OCI-LY1 (cell line): ENCODE data around the gene GALNT7.

Experiments
- H2AFZ ChIP-seq: fragments of 200-600 bp; sonication (generic), shearing (Covaris generic); 2 replicates; pipeline ENCODE4 v1.6.0; 2014; ENCODE audit warnings: antibody characterized with exemption, mild to moderate bottlenecking, low read length
- H3F3A ChIP-seq: fragments of 200-600 bp; sonication (generic), shearing (Covaris generic); 2 replicates; pipeline ENCODE4 v1.6.0; 2014; ENCODE audit warnings: mild to moderate bottlenecking, antibody characterized with exemption, low read length, moderate library complexity; ENCODE audit not compliant: insufficient read depth
- H3K27ac ChIP-seq: fragments of 200-600 bp; sonication (generic); 2 replicates; pipeline ENCODE4 v1.5.1; 2014; ENCODE audit warnings: low read length, mixed run types, mild to moderate bottlenecking, low read depth; ENCODE audit not compliant: poor library complexity, severe bottlenecking
- H3K27me3 ChIP-seq: fragments of 200-600 bp; sonication (generic); 2 replicates; pipeline ENCODE4 v1.6.0; 2014; ENCODE audit warnings: antibody characterized with exemption, mild to moderate bottlenecking, low read length, moderate library complexity; ENCODE audit not compliant: insufficient read depth
- H3K36me3 ChIP-seq: fragments of 200-600 bp; sonication (generic); 2 replicates; pipeline ENCODE4 v1.6.1; 2014; ENCODE audit warnings: mild to moderate bottlenecking, antibody characterized with exemption, low read length, moderate library complexity, mixed read lengths; ENCODE audit not compliant: insufficient read depth
- H3K4me1 ChIP-seq: fragments of 200-600 bp; sonication (generic); 2 replicates; pipeline ENCODE4 v1.5.1; 2014; ENCODE audit warnings: mild to moderate bottlenecking, low read length, moderate library complexity; ENCODE audit not compliant: insufficient read depth, severe bottlenecking
- H3K4me2 ChIP-seq: fragments of 200-600 bp; sonication (generic), shearing (Covaris generic); 2 replicates; pipeline ENCODE4 v1.6.1; 2014; ENCODE audit warnings: low read length
- H3K4me3 ChIP-seq: fragments of 200-600 bp; sonication (generic); 2 replicates; pipeline ENCODE4 v1.5.1; 2014; ENCODE audit warnings: low read length, low read depth, mild to moderate bottlenecking, mixed read lengths; ENCODE audit not compliant: poor library complexity, severe bottlenecking
- H3K79me2 ChIP-seq: fragments of 200-600 bp; shearing (Covaris generic); 2 replicates; pipeline ENCODE4 v1.6.1; 2016; ENCODE audit warnings: mixed run types, low read length, mixed read lengths; ENCODE audit not compliant: insufficient read depth
- H3K9ac ChIP-seq: fragments of 200-600 bp; sonication (generic), shearing (Covaris generic); 2 replicates; pipeline ENCODE4 v1.6.1; 2014; ENCODE audit warnings: mild to moderate bottlenecking, low read length, mixed read lengths
- H3K9me2 ChIP-seq: fragments of 200-600 bp; sonication (generic), shearing (Covaris generic); 2 replicates; pipeline ENCODE4 v1.6.1; 2014; ENCODE audit warnings: low read depth, mild to moderate bottlenecking, low read length, mixed read lengths
- H3K9me3 ChIP-seq: fragments of 200-600 bp; shearing (Covaris generic); 2 replicates; pipeline ENCODE4 v1.6.1; 2014; ENCODE audit warnings: low read length, mixed read lengths
- H4K20me1 ChIP-seq: fragments of 200-600 bp; sonication (generic), shearing (Covaris generic); 2 replicates; pipeline ENCODE4 v1.6.0; 2016; ENCODE audit warnings: mild to moderate bottlenecking, low read length; ENCODE audit not compliant: insufficient read depth
- EZH2 ChIP-seq: fragments of 200-600 bp; sonication (generic), shearing (Covaris generic); IDR thresholded peaks from 2 replicates; pipeline ENCODE4 v1.8.0; 2017; ENCODE audit warnings: borderline replicate concordance, mixed run types, mild to moderate bottlenecking, antibody characterized with exemption, low read length, moderate library complexity, mixed read lengths
- TF ChIP-seq, protein P1 (sequence below): fragments of 200-600 bp; sonication (generic), shearing (Covaris generic); IDR thresholded peaks from 2 replicates; pipeline ENCODE4 v1.5.1; 2017; ENCODE audit warnings: mild to moderate bottlenecking, antibody characterized with exemption, low read length, moderate library complexity, mixed read lengths

The GALNT7 gene

DNA sequence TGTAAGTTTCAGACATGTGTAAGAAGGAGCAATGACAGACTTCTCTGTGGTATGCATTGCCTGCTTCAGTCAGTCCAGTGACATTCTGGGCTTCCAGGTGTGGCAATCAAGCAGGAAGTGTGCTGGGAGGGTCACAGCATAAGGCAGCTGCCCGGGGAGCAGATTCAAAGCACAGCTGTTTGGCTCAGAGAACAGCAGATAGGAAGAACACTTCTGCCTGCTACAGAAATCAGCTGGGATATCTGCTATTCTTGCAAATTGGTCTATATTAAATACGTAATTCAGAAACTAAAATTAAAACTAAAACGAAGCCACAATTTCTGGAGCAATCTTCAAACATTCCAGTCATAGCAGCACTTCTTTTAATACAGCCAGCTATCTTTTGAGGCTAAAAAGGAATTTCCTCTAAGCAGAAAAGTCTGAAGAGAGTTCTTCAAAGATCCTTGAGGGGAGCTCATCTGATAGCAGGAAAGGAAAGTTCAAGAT is 47.5 kb upstream of the GALNT7 start:
- no peak overlapping the region for H3K4me3 ChIP-seq
- H3F3A ChIP-seq, result no peaks in the 10 kb centered on the region
- H4K20me1 ChIP-seq, result no peaks in the 10 kb centered on the region
- 0 out of 2 replicates have a peak, but pooled peaks cover under 1% of the 10 kb centered on the region for H3K9me3 ChIP-seq
- H3K79me2 ChIP-seq, result no peaks in the 10 kb centered on the region
- peaks cover 16% of the 10 kb centered on the region for H3K4me1 ChIP-seq
- H3K27me3 ChIP-seq, result no peaks in the 10 kb centered on the region
- H3K9ac ChIP-seq, result no peak overlapping the region
- no peaks in the 10 kb centered on the region for H3K9me2 ChIP-seq
- no peak overlapping the region for H3K27ac ChIP-seq
- H3K36me3 ChIP-seq, result no peaks in the 10 kb centered on the region
- H2AFZ ChIP-seq, result no peak overlapping the region
- H3K4me2 ChIP-seq, result peak overlapping the region; percentile 18; the same call in 1 of the 2 replicates
- TF ChIP-seq, protein P1, sequence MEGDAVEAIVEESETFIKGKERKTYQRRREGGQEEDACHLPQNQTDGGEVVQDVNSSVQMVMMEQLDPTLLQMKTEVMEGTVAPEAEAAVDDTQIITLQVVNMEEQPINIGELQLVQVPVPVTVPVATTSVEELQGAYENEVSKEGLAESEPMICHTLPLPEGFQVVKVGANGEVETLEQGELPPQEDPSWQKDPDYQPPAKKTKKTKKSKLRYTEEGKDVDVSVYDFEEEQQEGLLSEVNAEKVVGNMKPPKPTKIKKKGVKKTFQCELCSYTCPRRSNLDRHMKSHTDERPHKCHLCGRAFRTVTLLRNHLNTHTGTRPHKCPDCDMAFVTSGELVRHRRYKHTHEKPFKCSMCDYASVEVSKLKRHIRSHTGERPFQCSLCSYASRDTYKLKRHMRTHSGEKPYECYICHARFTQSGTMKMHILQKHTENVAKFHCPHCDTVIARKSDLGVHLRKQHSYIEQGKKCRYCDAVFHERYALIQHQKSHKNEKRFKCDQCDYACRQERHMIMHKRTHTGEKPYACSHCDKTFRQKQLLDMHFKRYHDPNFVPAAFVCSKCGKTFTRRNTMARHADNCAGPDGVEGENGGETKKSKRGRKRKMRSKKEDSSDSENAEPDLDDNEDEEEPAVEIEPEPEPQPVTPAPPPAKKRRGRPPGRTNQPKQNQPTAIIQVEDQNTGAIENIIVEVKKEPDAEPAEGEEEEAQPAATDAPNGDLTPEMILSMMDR, result no peak
- no peak for TF ChIP-seq EZH2

DNA sequence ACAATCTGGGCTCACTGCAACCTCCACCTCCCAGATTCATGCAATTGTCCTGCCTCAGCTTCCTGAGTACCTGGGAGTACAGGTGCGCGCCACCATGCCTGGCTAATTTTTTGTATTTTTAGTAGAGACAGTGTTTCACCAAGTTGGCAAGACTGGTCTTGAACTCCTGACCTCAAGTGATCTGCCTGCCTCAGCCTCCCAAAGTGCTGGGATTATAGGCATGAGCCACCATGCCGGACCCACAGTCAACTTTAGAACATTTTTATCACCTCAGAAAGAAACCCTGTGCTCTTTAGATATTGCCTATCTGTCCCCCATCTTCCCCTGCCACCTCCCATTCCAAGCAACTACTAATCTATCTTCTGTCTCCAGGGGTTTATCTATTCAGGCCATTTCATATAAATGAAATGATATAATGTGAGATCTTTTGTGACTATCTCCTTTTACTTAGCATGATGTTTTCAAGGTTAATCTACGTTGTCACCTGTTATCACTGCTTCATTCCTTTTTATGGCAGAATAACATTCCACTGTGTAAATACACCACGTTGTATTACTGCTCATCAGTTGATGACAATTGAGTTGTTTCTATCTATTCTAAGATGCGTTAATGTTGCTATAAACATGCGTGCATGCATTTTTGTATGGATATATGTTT is 44.3 kb upstream of the GALNT7 start:
- H3K27me3 ChIP-seq, result no peaks in the 10 kb centered on the region
- peaks cover 22% of the 10 kb centered on the region for H3K4me1 ChIP-seq
- no peak overlapping the region for H3K9ac ChIP-seq
- H3K4me3 ChIP-seq, result no peak overlapping the region
- no peaks in the 10 kb centered on the region for H4K20me1 ChIP-seq
- H3K27ac ChIP-seq, result no peak overlapping the region
- no peaks in the 10 kb centered on the region for H3K79me2 ChIP-seq
- H3K9me3 ChIP-seq, result no peaks in the 10 kb centered on the region
- H3K4me2 ChIP-seq, result no peak overlapping the region
- H3K9me2 ChIP-seq, result no peaks in the 10 kb centered on the region
- no peak overlapping the region for H2AFZ ChIP-seq
- no peaks in the 10 kb centered on the region for H3K36me3 ChIP-seq
- H3F3A ChIP-seq, result no peaks in the 10 kb centered on the region
- TF ChIP-seq EZH2, result no peak
- TF ChIP-seq, protein P1, result no peak

DNA sequence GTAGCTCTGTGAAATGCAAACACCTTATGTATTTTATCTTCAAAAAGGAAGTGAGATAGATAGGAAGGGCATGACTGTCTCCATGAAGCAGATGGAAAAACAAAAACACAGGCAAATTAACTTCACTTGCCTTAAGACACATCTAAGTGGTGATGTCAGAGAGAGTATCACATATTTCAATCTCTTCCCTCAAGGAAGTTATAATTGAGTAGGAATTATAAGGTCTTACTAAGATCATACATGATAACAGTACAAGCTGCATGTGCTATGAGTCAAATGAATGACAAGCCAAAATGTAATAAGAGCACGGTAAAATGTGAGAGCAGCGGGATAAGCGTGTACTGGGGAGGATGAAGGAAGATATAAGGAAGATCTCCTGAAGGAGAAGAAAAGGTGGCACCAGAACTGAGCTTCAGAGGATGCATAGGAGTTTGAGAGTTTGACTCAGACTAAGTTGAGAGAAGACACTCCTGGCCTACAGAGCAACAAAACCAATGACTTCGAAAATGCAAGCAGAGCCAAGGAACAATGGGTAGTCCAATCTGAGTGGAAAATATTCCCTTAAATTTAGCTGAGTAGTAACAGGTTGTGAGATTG is 43.3 kb upstream of the GALNT7 start:
- TF ChIP-seq EZH2, result no peak
- TF ChIP-seq, protein P1, result no peak
- Histone ChIP-seq H3K4me2 (no peak overlapping the region), H3K9me3 (no peaks in the 10 kb centered on the region)

More for the DNA sequence above, 43.3 kb upstream of the GALNT7 start:
- Histone ChIP-seq H3K9ac (no peak overlapping the region), H4K20me1 (no peaks in the 10 kb centered on the region), H3F3A (no peaks in the 10 kb centered on the region), H3K79me2 (no peaks in the 10 kb centered on the region), H3K27ac (no peak overlapping the region), H3K27me3 (no peaks in the 10 kb centered on the region), H3K4me1 (peaks cover 22% of the 10 kb centered on the region), H3K9me2 (no peaks in the 10 kb centered on the region), H3K4me3 (no peak overlapping the region), H2AFZ (no peak overlapping the region), H3K36me3 (no peaks in the 10 kb centered on the region)
